ENCODE results near the gene P3H2.

GRCh38 chr3:189978753-189979152 lies 141.9 kb downstream of the P3H2 start:
- TF ChIP-seq, protein P1, sequence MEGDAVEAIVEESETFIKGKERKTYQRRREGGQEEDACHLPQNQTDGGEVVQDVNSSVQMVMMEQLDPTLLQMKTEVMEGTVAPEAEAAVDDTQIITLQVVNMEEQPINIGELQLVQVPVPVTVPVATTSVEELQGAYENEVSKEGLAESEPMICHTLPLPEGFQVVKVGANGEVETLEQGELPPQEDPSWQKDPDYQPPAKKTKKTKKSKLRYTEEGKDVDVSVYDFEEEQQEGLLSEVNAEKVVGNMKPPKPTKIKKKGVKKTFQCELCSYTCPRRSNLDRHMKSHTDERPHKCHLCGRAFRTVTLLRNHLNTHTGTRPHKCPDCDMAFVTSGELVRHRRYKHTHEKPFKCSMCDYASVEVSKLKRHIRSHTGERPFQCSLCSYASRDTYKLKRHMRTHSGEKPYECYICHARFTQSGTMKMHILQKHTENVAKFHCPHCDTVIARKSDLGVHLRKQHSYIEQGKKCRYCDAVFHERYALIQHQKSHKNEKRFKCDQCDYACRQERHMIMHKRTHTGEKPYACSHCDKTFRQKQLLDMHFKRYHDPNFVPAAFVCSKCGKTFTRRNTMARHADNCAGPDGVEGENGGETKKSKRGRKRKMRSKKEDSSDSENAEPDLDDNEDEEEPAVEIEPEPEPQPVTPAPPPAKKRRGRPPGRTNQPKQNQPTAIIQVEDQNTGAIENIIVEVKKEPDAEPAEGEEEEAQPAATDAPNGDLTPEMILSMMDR (IDR thresholded peaks at IDR 0.05) = no peak
- TF ChIP-seq POLR2A (IDR thresholded peaks at IDR 0.05) = no peak
